HCT116 (cell line): Measurements from ENCODE around the gene SLCO4A1.

Experiments
- ATF3 ChIP-seq: IDR thresholded peaks from 2 replicates; pipeline ENCODE4 v1.6.1; 2012
- CEBPB ChIP-seq: IDR thresholded peaks from 2 replicates; pipeline ENCODE4 v1.6.1; 2012; ENCODE audit warnings: low read depth
- EGR1 ChIP-seq: IDR thresholded peaks from 2 replicates; pipeline ENCODE4 v1.6.1; 2012; ENCODE audit warnings: low read depth
- EZH2 ChIP-seq: fragments of 200-600 bp; sonication (generic); IDR thresholded peaks from 2 replicates; pipeline ENCODE4 v1.6.1; 2017; ENCODE audit warnings: antibody characterized with exemption, mixed run types
- EZH2phosphoT487 ChIP-seq: fragments of 200-600 bp; IDR thresholded peaks from 2 replicates; pipeline ENCODE4 v1.6.1; 2018; ENCODE audit warnings: antibody characterized with exemption, borderline replicate concordance
- MAX ChIP-seq: IDR thresholded peaks from 2 replicates; pipeline ENCODE4 v1.6.1; 2012
- POLR2A ChIP-seq: IDR thresholded peaks from 2 replicates; pipeline ENCODE4 v1.7.0; 2011; ENCODE audit warnings: borderline replicate concordance; ENCODE audit not compliant: insufficient read depth, insufficient read length; ENCODE audit errors: extremely low read depth
- RAD21 ChIP-seq: IDR thresholded peaks from 2 replicates; pipeline ENCODE4 v1.6.1; 2012; ENCODE audit warnings: low read depth, mild to moderate bottlenecking
- SP1 ChIP-seq: IDR thresholded peaks from 2 replicates; pipeline ENCODE4 v1.6.1; 2012; ENCODE audit warnings: low read depth
- ZNF274 ChIP-seq: fragments of 200-500 bp; sonication (Bioruptor generic); IDR thresholded peaks from 2 replicates; pipeline ENCODE4 v1.6.1; 2014; ENCODE audit warnings: mild to moderate bottlenecking, low read depth, low read length, inconsistent platforms
- TF ChIP-seq, protein P1 (sequence below), 3 experiments: fragments of 200-600 bp in 1 of 3; sonication (generic) in 1 of 3; IDR thresholded peaks in 2 of 3; conservative IDR thresholded peaks in 1 of 3; 2 replicates each; pipeline ENCODE4 v1.5.1; 2012 to 2017; ENCODE audit warnings: low read depth in 2 of 3, low read length in 2 of 3, antibody characterized with exemption in 1 of 3, borderline replicate concordance in 1 of 3, control low read depth in 1 of 3, mild to moderate bottlenecking in 1 of 3, mixed read lengths in 1 of 3, mixed run types in 1 of 3, moderate library complexity in 1 of 3; ENCODE audit not compliant: insufficient read depth in 1 of 3

- TF ChIP-seq, protein P1, sequence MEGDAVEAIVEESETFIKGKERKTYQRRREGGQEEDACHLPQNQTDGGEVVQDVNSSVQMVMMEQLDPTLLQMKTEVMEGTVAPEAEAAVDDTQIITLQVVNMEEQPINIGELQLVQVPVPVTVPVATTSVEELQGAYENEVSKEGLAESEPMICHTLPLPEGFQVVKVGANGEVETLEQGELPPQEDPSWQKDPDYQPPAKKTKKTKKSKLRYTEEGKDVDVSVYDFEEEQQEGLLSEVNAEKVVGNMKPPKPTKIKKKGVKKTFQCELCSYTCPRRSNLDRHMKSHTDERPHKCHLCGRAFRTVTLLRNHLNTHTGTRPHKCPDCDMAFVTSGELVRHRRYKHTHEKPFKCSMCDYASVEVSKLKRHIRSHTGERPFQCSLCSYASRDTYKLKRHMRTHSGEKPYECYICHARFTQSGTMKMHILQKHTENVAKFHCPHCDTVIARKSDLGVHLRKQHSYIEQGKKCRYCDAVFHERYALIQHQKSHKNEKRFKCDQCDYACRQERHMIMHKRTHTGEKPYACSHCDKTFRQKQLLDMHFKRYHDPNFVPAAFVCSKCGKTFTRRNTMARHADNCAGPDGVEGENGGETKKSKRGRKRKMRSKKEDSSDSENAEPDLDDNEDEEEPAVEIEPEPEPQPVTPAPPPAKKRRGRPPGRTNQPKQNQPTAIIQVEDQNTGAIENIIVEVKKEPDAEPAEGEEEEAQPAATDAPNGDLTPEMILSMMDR (IDR thresholded peaks at IDR 0.05 in 2 of 3, conservative IDR thresholded peaks at IDR 0.05 in 1 of 3; ENCODE audit: borderline replicate concordance in 1 of 3, insufficient read depth in 1 of 3, low read depth in 2 of 3, low read length in 2 of 3): no peak
- TF ChIP-seq ATF3 (no peak), EZH2 (no peak), MAX (no peak), EZH2phosphoT487 (no peak), EGR1 (no peak), SP1 (no peak), ZNF274 (no peak), POLR2A (no peak), RAD21 (no peak), CEBPB (no peak)
Measured at GRCh38 chr20:62652041-62652893, 10.0 kb downstream of the SLCO4A1 start.
